ENCODE data around the gene HEPACAM2. TPM values are rescaled to one million over a fixed set of nuclear protein-coding genes. Genes with fewer than 3 reads are reported as not detected.

Gene HEPACAM2
- total and polyA plus RNA-seq, 7 donors = 0.01 TPM; not detected in 6

DNA sequence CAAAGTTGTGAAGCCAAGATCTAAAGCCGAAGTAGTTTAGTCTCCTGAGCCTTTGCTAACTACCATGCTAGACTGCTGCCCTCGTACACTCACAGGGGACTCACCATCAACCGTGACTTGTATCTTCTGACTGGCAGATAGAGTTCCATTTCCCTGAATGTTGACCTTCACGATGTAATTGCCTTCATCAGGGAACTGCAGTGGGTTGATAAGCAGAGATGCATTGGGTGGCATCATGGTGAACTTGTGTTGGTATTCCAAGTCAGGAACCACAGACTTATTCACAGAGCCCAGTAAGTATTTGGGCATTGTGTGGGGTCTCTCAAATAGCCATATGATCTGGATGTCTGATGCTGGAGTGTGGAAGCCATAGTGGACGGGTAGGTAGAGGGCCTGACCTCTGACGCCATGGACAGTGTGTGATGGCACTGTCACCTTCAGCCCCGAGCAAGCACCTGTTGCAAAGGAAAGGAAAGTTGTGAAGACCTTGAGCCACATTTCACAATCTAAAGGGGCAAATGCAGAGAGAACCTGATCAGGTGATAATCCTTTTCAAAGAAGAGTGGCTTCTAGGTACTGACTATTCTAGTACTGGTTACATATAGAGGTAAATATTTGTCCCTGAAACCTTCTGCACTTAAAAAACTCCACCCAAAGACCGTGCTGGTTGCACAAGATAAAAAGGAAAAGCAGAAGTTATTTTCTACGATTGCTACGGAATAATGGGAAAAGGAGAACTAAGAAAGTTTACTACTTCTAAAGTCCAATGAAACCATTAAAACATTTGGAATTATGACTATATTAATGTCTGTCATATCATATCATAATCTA is 7.1 kb downstream of the HEPACAM2 start:
- DNase-seq (no peak), ATAC-seq (no peak)
- no peaks in the 10 kb centered on the region for H3K4me1 ChIP-seq
- H3K9me3 ChIP-seq = no peaks in the 10 kb centered on the region
- TF ChIP-seq, protein P1, sequence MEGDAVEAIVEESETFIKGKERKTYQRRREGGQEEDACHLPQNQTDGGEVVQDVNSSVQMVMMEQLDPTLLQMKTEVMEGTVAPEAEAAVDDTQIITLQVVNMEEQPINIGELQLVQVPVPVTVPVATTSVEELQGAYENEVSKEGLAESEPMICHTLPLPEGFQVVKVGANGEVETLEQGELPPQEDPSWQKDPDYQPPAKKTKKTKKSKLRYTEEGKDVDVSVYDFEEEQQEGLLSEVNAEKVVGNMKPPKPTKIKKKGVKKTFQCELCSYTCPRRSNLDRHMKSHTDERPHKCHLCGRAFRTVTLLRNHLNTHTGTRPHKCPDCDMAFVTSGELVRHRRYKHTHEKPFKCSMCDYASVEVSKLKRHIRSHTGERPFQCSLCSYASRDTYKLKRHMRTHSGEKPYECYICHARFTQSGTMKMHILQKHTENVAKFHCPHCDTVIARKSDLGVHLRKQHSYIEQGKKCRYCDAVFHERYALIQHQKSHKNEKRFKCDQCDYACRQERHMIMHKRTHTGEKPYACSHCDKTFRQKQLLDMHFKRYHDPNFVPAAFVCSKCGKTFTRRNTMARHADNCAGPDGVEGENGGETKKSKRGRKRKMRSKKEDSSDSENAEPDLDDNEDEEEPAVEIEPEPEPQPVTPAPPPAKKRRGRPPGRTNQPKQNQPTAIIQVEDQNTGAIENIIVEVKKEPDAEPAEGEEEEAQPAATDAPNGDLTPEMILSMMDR (IDR thresholded peaks at IDR 0.05) = no peak
- H3K4me3 ChIP-seq = no peak overlapping the region
- intact Hi-C loops (cut with DNase I) = no loop called here
- no peak overlapping the region for H3K27ac ChIP-seq
- no peaks in the 10 kb centered on the region for H3K36me3 ChIP-seq (ENCODE audit: insufficient read depth in 1 of 2, low read depth in 1 of 2)
- peaks cover 0 to 4% (median 0%) of the 10 kb centered on the region in 3 donors for H3K27me3 ChIP-seq (ENCODE audit: insufficient read depth in 3 of 3, low read length in 2 of 3)
- 74 to 77% (median 75%) methylated on average over 10 of the region's 10 CpGs for WGBS, 3 donors

GRCh38 chr7:93212881-93213280 is 13.4 kb downstream of the HEPACAM2 start:
- Histone ChIP-seq H3K27ac (no peak overlapping the region), H3K36me3 (ENCODE audit: insufficient read depth in 1 of 2, low read depth in 1 of 2) (no peaks in the 10 kb centered on the region), H3K4me1 (no peaks in the 10 kb centered on the region), H3K27me3 (ENCODE audit: insufficient read depth in 3 of 3, low read length in 2 of 3) (no peaks in the 10 kb centered on the region), H3K9me3 (no peaks in the 10 kb centered on the region), H3K4me3 (no peak overlapping the region)
- intact Hi-C loops (cut with DNase I) = no loop called here
- DNase-seq (no peak), ATAC-seq (no peak)
- WGBS, 3 donors = 27 to 35% (median 34%) methylated on average over 1 of the region's 1 CpG
- TF ChIP-seq, protein P1 (IDR thresholded peaks at IDR 0.05) = no peak

DNA sequence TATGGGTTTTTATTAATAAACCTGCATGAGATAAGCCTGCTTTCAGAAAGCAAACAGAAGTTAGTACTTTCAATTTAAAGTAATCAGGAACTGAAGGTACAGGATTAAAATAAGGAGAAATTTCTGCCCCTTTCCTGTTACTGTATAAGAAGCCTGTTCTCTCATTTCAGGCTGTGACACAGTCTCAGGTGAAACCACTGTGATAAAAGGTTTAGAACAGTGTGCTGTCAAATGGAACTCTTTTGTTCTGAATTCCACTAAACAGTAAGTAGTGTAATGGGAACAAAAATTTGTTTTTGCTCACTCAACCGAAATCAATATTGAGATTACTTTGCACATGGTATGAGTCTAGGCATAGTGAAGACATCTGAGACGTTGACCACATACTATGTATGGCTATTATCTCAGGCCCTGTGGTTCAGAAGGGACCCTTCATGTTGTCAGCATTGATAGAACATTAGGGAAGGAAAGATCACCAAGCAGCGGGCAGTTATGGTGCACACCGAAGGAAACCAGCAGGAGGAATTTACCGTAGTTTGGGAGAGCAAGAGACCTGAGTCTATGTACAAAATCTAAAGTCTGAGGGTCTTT is 14.9 kb downstream of the HEPACAM2 start:
- WGBS, 3 donors = 75 to 79% (median 78%) methylated on average over 5 of the region's 5 CpGs
- DNase-seq = no peak
- ATAC-seq = no peak
- H3K4me3 ChIP-seq = no peak overlapping the region
- no peaks in the 10 kb centered on the region for H3K27me3 ChIP-seq (ENCODE audit: insufficient read depth in 3 of 3, low read length in 2 of 3)
- TF ChIP-seq, protein P1 (IDR thresholded peaks at IDR 0.05) = no peak
- H3K4me1 ChIP-seq = no peaks in the 10 kb centered on the region
- H3K36me3 ChIP-seq (ENCODE audit: insufficient read depth in 1 of 2, low read depth in 1 of 2) = no peaks in the 10 kb centered on the region
- no peak overlapping the region for H3K27ac ChIP-seq
- H3K9me3 ChIP-seq = no peaks in the 10 kb centered on the region
- intact Hi-C loops (cut with DNase I) = no loop called here

- intact Hi-C loops (cut with DNase I) = no loop called here
- Histone ChIP-seq H3K27me3 (ENCODE audit: insufficient read depth in 3 of 3, low read length in 2 of 3) (no peaks in the 10 kb centered on the region), H3K36me3 (ENCODE audit: insufficient read depth in 1 of 2, low read depth in 1 of 2) (no peaks in the 10 kb centered on the region), H3K27ac (no peak overlapping the region), H3K4me3 (no peak overlapping the region), H3K4me1 (no peaks in the 10 kb centered on the region), H3K9me3 (no peaks in the 10 kb centered on the region)
- 41 to 44% (median 42%) methylated on average over 2 of the region's 2 CpGs for WGBS, 3 donors
- no peak for DNase-seq
- TF ChIP-seq, protein P1 (IDR thresholded peaks at IDR 0.05) = no peak
- ATAC-seq = no peak
Measured at GRCh38 chr7:93205046-93205445, 21.2 kb downstream of the HEPACAM2 start.

Data from psoas muscle (tissue), 8 donors.